ENCODE data around the gene CMC2.

- TF ChIP-seq CTCF (IDR thresholded peaks at IDR 0.05; ENCODE audit: insufficient read depth, low read length, poor library complexity, severe bottlenecking) (no peak), EZH2phosphoT487 (conservative IDR thresholded peaks at IDR 0.05; ENCODE audit: low read length) (no peak)
Measured at GRCh38 chr16:80986557-80986956, 20.1 kb downstream of the CMC2 start.

Data from SU-DHL-6 (cell line).